ENCODE data around the gene DAD1.

DNA sequence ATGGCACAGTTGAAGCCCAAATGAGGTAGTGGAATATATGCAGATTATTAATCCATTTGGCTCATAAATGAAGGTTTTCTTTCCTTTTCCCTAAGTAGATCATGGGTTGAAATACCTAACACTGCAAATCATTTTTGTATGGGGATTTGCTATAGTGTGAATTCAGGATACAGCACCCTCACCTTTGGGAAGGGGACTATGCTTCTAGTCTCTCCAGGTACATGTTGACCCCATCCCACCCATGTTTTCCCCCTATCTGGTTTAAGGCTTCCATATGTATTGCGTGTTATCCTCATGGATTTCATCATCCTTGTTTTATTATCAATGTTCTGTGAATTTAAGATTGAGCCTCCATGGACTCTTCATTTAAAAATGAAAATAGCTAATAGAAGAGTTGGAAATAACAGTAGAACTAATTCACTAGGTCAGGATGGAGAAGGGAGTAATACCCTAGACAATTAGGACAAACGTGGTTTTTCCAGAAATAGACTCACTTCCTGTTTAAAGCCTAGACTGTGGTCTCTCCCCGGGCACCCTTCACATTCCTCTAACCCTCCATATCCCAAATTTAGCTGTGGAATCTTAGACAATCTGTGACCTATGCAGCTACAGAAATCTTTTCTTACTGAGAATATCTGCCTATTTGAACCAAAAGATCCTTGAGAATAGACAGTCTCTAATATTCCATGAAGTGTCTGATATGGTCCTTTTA lies 56.5 kb downstream of the DAD1 start:
- no peak for TF ChIP-seq CTCF (IDR thresholded peaks at IDR 0.05)
- TF ChIP-seq POLR2A (IDR thresholded peaks at IDR 0.05) = no peak
